Endothelial cell (in vitro differentiated cells): ENCODE measurements around the gene NANOGP8. TPM values are rescaled to one million over a fixed set of nuclear protein-coding genes. Genes with fewer than 3 reads are reported as not detected.

ENCODE experiments used
- DNase-seq: peaks from one replicate; pipeline ENCODE4 v3.0.0; 2021; ENCODE audit warnings: low spot score
- H3K27ac Mint-ChIP-seq: one replicate; pipeline ENCODE4 v1.8.0; 2021; ENCODE audit warnings: mixed read lengths, inconsistent platforms; ENCODE audit not compliant: unreplicated experiment
- H3K27me3 Mint-ChIP-seq: one replicate; pipeline ENCODE4 v1.8.0; 2021; ENCODE audit warnings: mild to moderate bottlenecking, moderate library complexity, mixed read lengths, inconsistent platforms; ENCODE audit not compliant: unreplicated experiment
- H3K36me3 Mint-ChIP-seq: one replicate; pipeline ENCODE4 v1.8.0; 2021; ENCODE audit warnings: mild to moderate bottlenecking, low read depth, mixed read lengths, inconsistent platforms; ENCODE audit not compliant: unreplicated experiment
- H3K4me1 Mint-ChIP-seq: one replicate; pipeline ENCODE4 v1.8.0; 2021; ENCODE audit warnings: mild to moderate bottlenecking, mixed read lengths, inconsistent platforms; ENCODE audit not compliant: unreplicated experiment
- H3K4me3 Mint-ChIP-seq: one replicate; pipeline ENCODE4 v1.8.0; 2021; ENCODE audit warnings: mild to moderate bottlenecking, mixed read lengths, inconsistent platforms; ENCODE audit not compliant: unreplicated experiment
- H3K9me3 Mint-ChIP-seq: one replicate; pipeline ENCODE4 v1.8.0; 2021; ENCODE audit warnings: mixed read lengths, inconsistent platforms; ENCODE audit not compliant: unreplicated experiment
- CTCF ChIP-seq: fragments of 200-600 bp; sonication (generic); IDR thresholded peaks from one replicate; pipeline ENCODE4 v1.5.0; 2021; ENCODE audit warnings: antibody characterized with exemption; ENCODE audit not compliant: unreplicated experiment
- total RNA-seq: library from RNA; stranded (reverse); fragmentation: NEBNext Ultra II Directional; extraction: Animal tissue kit (Norgen Biotek cat#: 25700); gene quantifications from one replicate; pipeline ENCODE4 v1.2.1, GENCODE V29; 2021; ENCODE audit not compliant: unreplicated experiment

NANOGP8 gene
- total RNA-seq, 1 donor from 2014 or later, result 0.64 TPM

- Mint-ChIP-seq H3K4me3 (no peak overlapping the region), H3K27me3 (peaks cover 4% of the 10 kb centered on the region), H3K4me1 (peaks cover 10% of the 10 kb centered on the region), H3K9me3 (no peaks in the 10 kb centered on the region), H3K36me3 (no peaks in the 10 kb centered on the region), H3K27ac (no peak overlapping the region)
- no peak for DNase-seq
- TF ChIP-seq CTCF, result no peak
Measured at GRCh38 chr15:35055416-35056105, 29.5 kb downstream of the NANOGP8 start.

DNA sequence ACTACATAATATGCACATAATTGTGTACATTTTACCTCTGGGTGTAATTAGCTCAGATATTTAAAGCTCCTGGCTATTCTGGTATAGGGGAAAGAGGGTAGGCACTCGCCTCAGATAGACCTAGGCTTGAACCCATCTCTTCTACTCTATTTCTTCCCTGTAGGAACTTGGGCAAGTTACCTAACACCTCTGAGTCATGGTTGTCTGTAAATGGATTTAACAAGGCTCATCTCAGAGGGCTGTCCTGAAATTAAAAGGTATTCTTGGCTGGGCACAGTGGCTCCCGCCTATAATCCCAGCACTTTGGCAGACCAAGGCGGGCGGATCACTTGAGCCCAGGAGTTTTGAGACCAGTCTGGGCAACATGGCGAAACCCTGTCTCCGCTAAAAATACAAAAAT lies 30.7 kb downstream of the NANOGP8 start:
- Mint-ChIP-seq H3K27me3 (peaks cover 6% of the 10 kb centered on the region), H3K36me3 (no peaks in the 10 kb centered on the region), H3K4me3 (no peak overlapping the region), H3K27ac (no peak overlapping the region), H3K4me1 (peaks cover 10% of the 10 kb centered on the region), H3K9me3 (no peaks in the 10 kb centered on the region)
- no peak for DNase-seq
- no peak for TF ChIP-seq CTCF

DNA sequence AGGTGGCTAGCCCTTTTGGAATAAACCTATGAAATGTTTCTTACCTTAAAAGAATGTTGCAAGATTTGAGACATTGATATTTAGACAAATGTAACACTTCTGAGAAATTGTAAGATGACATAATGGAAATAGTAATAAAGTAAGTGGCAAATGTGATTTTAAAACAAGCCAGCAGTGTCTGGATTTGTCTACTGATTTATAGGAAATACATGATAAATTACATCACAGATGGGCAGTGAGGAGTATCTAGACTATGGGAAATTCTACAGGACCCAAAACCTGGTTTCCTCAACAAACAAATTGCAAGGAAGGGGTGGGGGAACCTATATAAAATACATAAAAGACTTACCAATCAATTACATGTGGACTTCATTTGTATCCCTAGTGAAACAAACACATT lies 37.1 kb downstream of the NANOGP8 start:
- H3K4me1 Mint-ChIP-seq, result peaks cover 5% of the 10 kb centered on the region
- H3K27ac Mint-ChIP-seq, result no peak overlapping the region
- H3K9me3 Mint-ChIP-seq, result no peaks in the 10 kb centered on the region
- peaks cover 3% of the 10 kb centered on the region for H3K27me3 Mint-ChIP-seq
- H3K36me3 Mint-ChIP-seq, result no peaks in the 10 kb centered on the region
- no peak for TF ChIP-seq CTCF
- DNase-seq, result no peak
- H3K4me3 Mint-ChIP-seq, result no peak overlapping the region

DNA sequence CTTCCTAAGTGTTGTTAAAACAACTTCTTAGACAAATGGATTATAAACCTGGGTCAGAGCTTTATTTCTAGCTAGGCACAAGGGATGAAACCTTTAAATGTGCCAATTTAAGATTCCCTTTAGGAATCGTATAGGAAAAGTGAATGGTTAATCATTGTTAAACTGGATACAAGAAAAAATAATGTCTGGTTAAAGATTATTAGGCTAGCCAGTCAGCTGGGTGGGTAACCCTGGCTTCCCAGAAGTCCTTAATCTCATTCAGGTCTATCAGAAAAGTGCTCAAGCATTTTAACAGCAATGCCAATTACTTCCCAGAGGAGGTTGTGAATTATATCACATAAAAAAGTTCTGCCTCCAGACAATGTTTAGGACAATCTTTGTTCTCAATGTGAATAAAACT lies 37.6 kb downstream of the NANOGP8 start:
- no peak overlapping the region for H3K27ac Mint-ChIP-seq
- H3K4me1 Mint-ChIP-seq, result peaks cover 5% of the 10 kb centered on the region
- no peaks in the 10 kb centered on the region for H3K36me3 Mint-ChIP-seq
- no peak for DNase-seq
- TF ChIP-seq CTCF, result no peak
- H3K4me3 Mint-ChIP-seq, result no peak overlapping the region
- peaks cover 3% of the 10 kb centered on the region for H3K27me3 Mint-ChIP-seq
- no peaks in the 10 kb centered on the region for H3K9me3 Mint-ChIP-seq

- Mint-ChIP-seq H3K36me3 (no peaks in the 10 kb centered on the region), H3K27me3 (no peaks in the 10 kb centered on the region), H3K9me3 (no peaks in the 10 kb centered on the region), H3K27ac (no peak overlapping the region), H3K4me1 (peaks cover 5% of the 10 kb centered on the region), H3K4me3 (no peak overlapping the region)
- DNase-seq, result no peak
- no peak for TF ChIP-seq CTCF
Measured at GRCh38 chr15:35043373-35044095, 41.6 kb downstream of the NANOGP8 start.
